Measurements from ENCODE around the gene CXCR4.
"Not testable (repeated sequence)": the region's sequence is repeated elsewhere in the genome, so short reads cannot be mapped to it uniquely, and the experiment has no call there.

CXCR4 gene

GRCh38 chr2:136077107-136077506, 40.8 kb downstream of the CXCR4 start:
- DNase-seq (ENCODE audit: low read depth) = no peak

- no peak for DNase-seq (ENCODE audit: low read depth)
These were observed 42.5 kb downstream of the CXCR4 start for GRCh38 chr2:136075476-136075875.

GRCh38 chr2:136072621-136073020, 45.3 kb downstream of the CXCR4 start:
- DNase-seq (ENCODE audit: low read depth) = no peak

GRCh38 chr2:136071887-136072286, 46.1 kb downstream of the CXCR4 start:
- not testable (repeated sequence) for DNase-seq (ENCODE audit: low read depth)

GRCh38 chr2:136070913-136071312, 47.0 kb downstream of the CXCR4 start:
- DNase-seq (ENCODE audit: low read depth) = no peak

GRCh38 chr2:136069773-136070172, 48.2 kb downstream of the CXCR4 start:
- DNase-seq (ENCODE audit: low read depth) = no peak

- DNase-seq (ENCODE audit: low read depth) = no peak
These were observed 49.2 kb downstream of the CXCR4 start for GRCh38 chr2:136068581-136069227.

GRCh38 chr2:136067897-136068580, 49.9 kb downstream of the CXCR4 start:
- no peak for DNase-seq (ENCODE audit: low read depth)

- DNase-seq (ENCODE audit: low read depth) = no peak
These were observed 50.5 kb downstream of the CXCR4 start for GRCh38 chr2:136067459-136067858.

GRCh38 chr2:136065907-136066306, 52.0 kb downstream of the CXCR4 start:
- no peak for DNase-seq (ENCODE audit: low read depth)

GRCh38 chr2:136065384-136065783, 52.6 kb downstream of the CXCR4 start:
- DNase-seq (ENCODE audit: low read depth) = no peak

Data from CMK (cell line).